Posterior cingulate gyrus (tissue), 11 donors: Measurements from ENCODE around the gene NLRP3.
A peak's percentile ranks its signal among the peaks of the same experiment; 100 is the strongest.
"Not testable (repeated sequence)": the region's sequence is repeated elsewhere in the genome, so short reads cannot be mapped to it uniquely, and the experiment has no call there.

ENCODE experiments used
- DNase-seq, 10 donors: peaks; one replicate each; pipeline versions ENCODE4 v3.0.0 to v3.0.0-alpha.2; 2020 to 2021; ENCODE audit warnings: mixed read lengths in 3 of 10
- intact Hi-C: fragments of 100-400 bp; cut with DNase I; formaldehyde crosslinking; loops from one replicate; pipeline ENCODE4 v1.15.1; 2023

NLRP3 gene

GRCh38 chr1:247456914-247457639 is 41.1 kb downstream of the NLRP3 start:
- peak in 8 of 10 donors; percentile 28 to 93 (median 62) for DNase-seq
- intact Hi-C loops, result no loop called here

- DNase-seq, result peak in 1 of 10 donors; percentile 17
- intact Hi-C loops, result no loop called here
These were observed 43.5 kb downstream of the NLRP3 start for GRCh38 chr1:247459507-247459906.

GRCh38 chr1:247465796-247466195 is 49.8 kb downstream of the NLRP3 start:
- intact Hi-C loops, result no loop called here
- no peak for DNase-seq

- DNase-seq, result no peak
- intact Hi-C loops, result no loop called here
These were observed 51.2 kb downstream of the NLRP3 start for GRCh38 chr1:247467129-247467528.

GRCh38 chr1:247468481-247469140 is 52.6 kb downstream of the NLRP3 start:
- intact Hi-C loops, result no loop called here
- DNase-seq, result no peak

- intact Hi-C loops, result no loop called here
These were observed 53.2 kb downstream of the NLRP3 start for GRCh38 chr1:247469141-247469535.

GRCh38 chr1:247470942-247471429 is 55.0 kb downstream of the NLRP3 start:
- intact Hi-C loops, DNase-seq: not testable (repeated sequence)

More at GRCh38 chr1:247469141-247469535, 53.2 kb downstream of the NLRP3 start:
- DNase-seq, result no peak

- no peak for DNase-seq
- intact Hi-C loops, result no loop called here
These were observed 55.6 kb downstream of the NLRP3 start for GRCh38 chr1:247471445-247472016.

- intact Hi-C loops, result no loop called here
- no peak for DNase-seq
These were observed 56.1 kb downstream of the NLRP3 start for GRCh38 chr1:247472035-247472434.

GRCh38 chr1:247474367-247474766 is 58.4 kb downstream of the NLRP3 start:
- intact Hi-C loops, result no loop called here
- no peak for DNase-seq

- intact Hi-C loops, result no loop called here
- no peak for DNase-seq
These were observed 59.8 kb downstream of the NLRP3 start for GRCh38 chr1:247475793-247476192.

- intact Hi-C loops, DNase-seq: not testable (repeated sequence)
These were observed 60.5 kb downstream of the NLRP3 start for GRCh38 chr1:247476328-247477058.

GRCh38 chr1:247482747-247483146 is 66.8 kb downstream of the NLRP3 start:
- intact Hi-C loops, result no loop called here
- DNase-seq, result no peak

- DNase-seq, result peak in 3 of 10 donors; percentile 4 to 45 (median 11)
- intact Hi-C loops, result loop anchor here (1.0 to 5.0 kb wide), 2 partner anchors 100 to 115 kb away; no protein-coding TSS in a partner anchor
These were observed 71.1 kb downstream of the NLRP3 start for GRCh38 chr1:247487057-247487456.

GRCh38 chr1:247491328-247491727 is 75.4 kb downstream of the NLRP3 start:
- peak in 1 of 10 donors; percentile 56 for DNase-seq

GRCh38 chr1:247493106-247493505 is 77.1 kb downstream of the NLRP3 start:
- DNase-seq, result no peak
- intact Hi-C loops, result no loop called here

More at GRCh38 chr1:247491328-247491727, 75.4 kb downstream of the NLRP3 start:
- intact Hi-C loops, result no loop called here

- DNase-seq, result no peak
- intact Hi-C loops, result no loop called here
These were observed 78.8 kb downstream of the NLRP3 start for GRCh38 chr1:247494767-247495166.

- DNase-seq, result no peak
- intact Hi-C loops, result no loop called here
These were observed 80.8 kb downstream of the NLRP3 start for GRCh38 chr1:247496581-247497285.
